ENCODE measurements around the gene PCNP.

- TF ChIP-seq POLR2A (IDR thresholded peaks at IDR 0.05) (no peak), CTCF (IDR thresholded peaks at IDR 0.05) (no peak)
Measured at GRCh38 chr3:101567528-101568317, 6.3 kb upstream of the PCNP start.

Measured in ovary (tissue), 3 donors.